ENCODE results near the gene ZNF831. TPM values are rescaled to one million over a fixed set of nuclear protein-coding genes. Genes with fewer than 3 reads are reported as not detected.

ZNF831 gene
- total RNA-seq, 1 donor from 2014 or later = not detected

DNA sequence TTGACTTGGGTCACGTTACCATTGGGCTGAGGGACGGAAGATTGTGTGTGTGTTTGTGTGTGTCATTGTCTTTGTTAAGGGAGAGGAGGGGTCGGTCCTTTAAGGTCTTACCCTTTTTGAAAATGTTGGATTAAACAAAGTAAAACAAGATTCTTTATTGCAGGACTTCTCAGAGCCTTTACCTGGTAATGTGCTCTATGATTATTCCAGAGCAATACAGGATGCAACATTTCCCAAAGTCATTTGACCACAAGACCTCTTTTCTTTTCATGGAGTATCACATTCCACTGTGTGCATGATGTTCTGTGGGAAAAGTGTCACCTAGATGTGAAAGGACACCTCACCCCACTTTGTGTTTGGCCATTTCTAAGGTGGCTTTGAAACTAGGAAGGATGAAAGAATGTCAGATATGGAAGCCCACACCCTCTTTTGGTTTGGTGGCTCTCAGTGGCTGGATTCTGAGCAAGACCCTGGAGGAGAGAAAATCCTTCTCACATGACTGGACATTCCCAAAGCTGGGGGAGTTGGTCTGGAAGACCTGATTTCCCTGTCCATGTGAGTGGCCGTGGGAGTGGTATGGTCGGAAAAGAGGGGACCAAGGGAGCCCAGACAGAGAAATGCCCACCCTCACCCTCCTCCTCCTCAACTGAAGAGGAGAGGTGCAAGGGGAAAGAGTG lies 18.2 kb upstream of the ZNF831 start:
- TF ChIP-seq, protein P1, sequence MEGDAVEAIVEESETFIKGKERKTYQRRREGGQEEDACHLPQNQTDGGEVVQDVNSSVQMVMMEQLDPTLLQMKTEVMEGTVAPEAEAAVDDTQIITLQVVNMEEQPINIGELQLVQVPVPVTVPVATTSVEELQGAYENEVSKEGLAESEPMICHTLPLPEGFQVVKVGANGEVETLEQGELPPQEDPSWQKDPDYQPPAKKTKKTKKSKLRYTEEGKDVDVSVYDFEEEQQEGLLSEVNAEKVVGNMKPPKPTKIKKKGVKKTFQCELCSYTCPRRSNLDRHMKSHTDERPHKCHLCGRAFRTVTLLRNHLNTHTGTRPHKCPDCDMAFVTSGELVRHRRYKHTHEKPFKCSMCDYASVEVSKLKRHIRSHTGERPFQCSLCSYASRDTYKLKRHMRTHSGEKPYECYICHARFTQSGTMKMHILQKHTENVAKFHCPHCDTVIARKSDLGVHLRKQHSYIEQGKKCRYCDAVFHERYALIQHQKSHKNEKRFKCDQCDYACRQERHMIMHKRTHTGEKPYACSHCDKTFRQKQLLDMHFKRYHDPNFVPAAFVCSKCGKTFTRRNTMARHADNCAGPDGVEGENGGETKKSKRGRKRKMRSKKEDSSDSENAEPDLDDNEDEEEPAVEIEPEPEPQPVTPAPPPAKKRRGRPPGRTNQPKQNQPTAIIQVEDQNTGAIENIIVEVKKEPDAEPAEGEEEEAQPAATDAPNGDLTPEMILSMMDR (IDR thresholded peaks at IDR 0.05) = no peak
- no peak for DNase-seq (ENCODE audit: extremely low spot score, unreplicated experiment)
- Mint-ChIP-seq H3K27me3 (ENCODE audit: unreplicated experiment) (peaks cover 4% of the 10 kb centered on the region), H3K36me3 (ENCODE audit: unreplicated experiment) (no peaks in the 10 kb centered on the region), H3K4me1 (ENCODE audit: unreplicated experiment) (peaks cover 6% of the 10 kb centered on the region), H3K27ac (ENCODE audit: unreplicated experiment) (no peak overlapping the region), H3K9me3 (ENCODE audit: unreplicated experiment) (peaks cover 4% of the 10 kb centered on the region), H3K4me3 (ENCODE audit: unreplicated experiment) (no peak overlapping the region)

DNA sequence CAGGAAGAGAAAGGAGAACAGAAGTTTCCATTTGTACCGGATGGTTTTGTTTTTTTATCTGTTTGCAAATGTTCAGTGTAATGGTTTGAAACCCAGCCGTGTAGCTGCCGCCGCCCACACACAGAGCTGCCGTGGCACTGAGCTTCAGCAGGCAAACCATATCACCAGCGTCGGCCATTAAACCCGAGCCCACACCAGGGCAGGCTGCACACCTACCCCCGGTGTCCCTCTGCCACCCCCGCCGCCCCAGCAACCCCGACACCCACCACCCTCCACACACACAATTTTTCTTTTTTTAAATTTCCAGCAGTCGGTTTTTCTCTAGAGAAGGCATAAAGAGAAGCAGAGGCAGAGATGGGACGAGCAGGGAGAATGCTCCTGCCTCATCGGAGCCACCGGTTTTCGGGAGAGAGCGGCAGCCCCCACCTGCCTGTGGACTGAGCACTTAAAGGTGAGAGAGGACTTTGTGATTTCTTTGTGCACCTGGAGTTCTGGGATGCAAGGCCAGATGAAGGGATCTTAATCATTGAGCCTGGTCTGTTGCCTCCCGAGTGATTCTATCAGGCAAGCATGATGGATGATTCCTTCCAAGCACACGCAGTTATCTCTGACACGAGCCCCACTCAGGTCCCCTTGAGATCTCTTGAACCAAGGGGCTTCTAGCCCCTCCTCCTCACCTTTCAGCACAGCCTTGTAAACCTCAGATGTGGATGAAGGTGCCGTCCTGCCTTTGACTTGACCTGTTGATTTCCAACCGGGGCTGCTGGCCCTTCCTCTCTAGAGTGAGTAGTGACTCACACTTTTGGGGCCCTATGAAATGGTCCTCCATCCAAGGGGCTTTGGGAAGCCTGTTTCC lies 17.5 kb upstream of the ZNF831 start:
- TF ChIP-seq, protein P1 (IDR thresholded peaks at IDR 0.05) = no peak
- H3K4me3 Mint-ChIP-seq (ENCODE audit: unreplicated experiment) = no peak overlapping the region
- H3K27me3 Mint-ChIP-seq (ENCODE audit: unreplicated experiment) = peaks cover 4% of the 10 kb centered on the region
- DNase-seq (ENCODE audit: extremely low spot score, unreplicated experiment) = no peak
- H3K4me1 Mint-ChIP-seq (ENCODE audit: unreplicated experiment) = peaks cover 6% of the 10 kb centered on the region
- no peak overlapping the region for H3K27ac Mint-ChIP-seq (ENCODE audit: unreplicated experiment)
- H3K36me3 Mint-ChIP-seq (ENCODE audit: unreplicated experiment) = no peaks in the 10 kb centered on the region
- H3K9me3 Mint-ChIP-seq (ENCODE audit: unreplicated experiment) = peaks cover 4% of the 10 kb centered on the region

DNA sequence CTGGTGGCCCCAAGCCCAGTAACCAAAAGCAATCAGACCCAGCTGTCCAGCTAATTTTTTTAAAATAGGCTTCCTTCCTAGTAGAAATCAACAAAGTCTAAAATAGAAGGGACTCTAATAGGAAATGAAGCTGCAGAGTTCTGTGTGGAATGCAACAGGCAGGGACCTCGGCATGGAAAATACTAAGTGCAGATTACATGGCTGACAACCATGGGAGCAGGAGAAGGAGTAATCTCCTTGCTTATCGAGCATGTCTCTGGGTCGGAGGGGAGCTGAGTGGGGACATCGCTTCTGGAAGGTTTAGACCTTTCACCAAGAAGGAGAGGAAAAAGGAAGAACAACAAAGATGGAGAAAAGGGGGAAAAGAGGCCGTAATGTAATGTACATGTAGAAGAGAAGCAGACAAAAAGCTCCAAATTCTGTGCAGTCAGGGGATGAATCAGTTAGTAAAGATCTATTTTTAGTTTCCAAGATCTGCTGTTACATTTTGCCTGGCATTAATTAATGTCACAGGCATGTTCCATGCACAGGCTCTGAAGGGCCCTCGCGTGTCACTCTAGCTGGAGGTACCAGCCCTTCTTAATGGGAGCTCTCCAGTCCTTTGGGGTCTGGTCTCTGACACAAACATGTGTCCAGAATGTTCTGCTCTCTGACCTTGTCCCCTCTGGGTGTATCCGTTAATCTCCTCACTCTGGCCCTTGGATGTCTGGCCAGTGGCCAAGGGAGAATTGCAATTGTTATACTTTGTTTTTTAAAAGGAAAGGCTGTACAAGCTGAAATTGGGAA lies 16.6 kb upstream of the ZNF831 start:
- TF ChIP-seq, protein P1 (IDR thresholded peaks at IDR 0.05) = no peak
- DNase-seq (ENCODE audit: extremely low spot score, unreplicated experiment) = no peak
- Mint-ChIP-seq H3K4me3 (ENCODE audit: unreplicated experiment) (no peak overlapping the region), H3K27me3 (ENCODE audit: unreplicated experiment) (peaks cover 4% of the 10 kb centered on the region), H3K4me1 (ENCODE audit: unreplicated experiment) (peaks cover 6% of the 10 kb centered on the region), H3K9me3 (ENCODE audit: unreplicated experiment) (peaks cover 4% of the 10 kb centered on the region), H3K27ac (ENCODE audit: unreplicated experiment) (no peak overlapping the region), H3K36me3 (ENCODE audit: unreplicated experiment) (no peaks in the 10 kb centered on the region)

DNA sequence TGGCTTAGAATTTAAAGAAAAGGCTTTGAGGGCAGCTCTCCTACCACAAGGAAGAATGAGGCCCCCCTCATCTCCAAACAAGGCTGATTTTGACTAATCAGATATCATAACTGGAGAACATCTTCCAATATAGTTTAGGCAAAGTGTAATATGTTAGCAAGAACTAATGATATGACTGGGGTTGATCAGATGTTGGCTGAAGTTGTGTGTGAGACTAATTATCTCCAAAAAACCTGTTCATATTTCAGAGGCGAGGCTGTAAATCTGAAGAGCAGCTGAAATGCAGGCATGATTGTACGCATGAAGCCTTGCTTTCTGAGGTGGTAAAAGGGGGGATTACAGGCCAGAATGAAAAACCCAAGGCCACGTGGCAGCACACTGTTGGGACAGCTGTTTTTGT lies 16.0 kb upstream of the ZNF831 start:
- H3K4me3 Mint-ChIP-seq (ENCODE audit: unreplicated experiment) = no peak overlapping the region
- H3K9me3 Mint-ChIP-seq (ENCODE audit: unreplicated experiment) = peaks cover 4% of the 10 kb centered on the region
- H3K27me3 Mint-ChIP-seq (ENCODE audit: unreplicated experiment) = peaks cover 4% of the 10 kb centered on the region
- DNase-seq (ENCODE audit: extremely low spot score, unreplicated experiment) = no peak
- no peak overlapping the region for H3K27ac Mint-ChIP-seq (ENCODE audit: unreplicated experiment)
- peaks cover 6% of the 10 kb centered on the region for H3K4me1 Mint-ChIP-seq (ENCODE audit: unreplicated experiment)
- TF ChIP-seq, protein P1 (IDR thresholded peaks at IDR 0.05) = no peak
- H3K36me3 Mint-ChIP-seq (ENCODE audit: unreplicated experiment) = no peaks in the 10 kb centered on the region

Measured in osteocyte (in vitro differentiated cells).